B cell (primary cell): ENCODE data around the gene IL12B.
"Not testable (repeated sequence)": the region's sequence is repeated elsewhere in the genome, so short reads cannot be mapped to it uniquely, and the experiment has no call there.

Experiments used
- EZH2 ChIP-seq: IDR thresholded peaks from 2 replicates; pipeline ENCODE4 v1.6.1; 2012; ENCODE audit warnings: borderline replicate concordance, low read depth, mild to moderate bottlenecking, moderate library complexity, low read length; ENCODE audit not compliant: insufficient read depth, poor library complexity, severe bottlenecking
- TF ChIP-seq, protein P1 (sequence below): fragments of 200-600 bp; IDR thresholded peaks from one replicate; pipeline ENCODE4 v1.8.0; 2022; ENCODE audit warnings: antibody characterized with exemption, mild to moderate bottlenecking

DNA sequence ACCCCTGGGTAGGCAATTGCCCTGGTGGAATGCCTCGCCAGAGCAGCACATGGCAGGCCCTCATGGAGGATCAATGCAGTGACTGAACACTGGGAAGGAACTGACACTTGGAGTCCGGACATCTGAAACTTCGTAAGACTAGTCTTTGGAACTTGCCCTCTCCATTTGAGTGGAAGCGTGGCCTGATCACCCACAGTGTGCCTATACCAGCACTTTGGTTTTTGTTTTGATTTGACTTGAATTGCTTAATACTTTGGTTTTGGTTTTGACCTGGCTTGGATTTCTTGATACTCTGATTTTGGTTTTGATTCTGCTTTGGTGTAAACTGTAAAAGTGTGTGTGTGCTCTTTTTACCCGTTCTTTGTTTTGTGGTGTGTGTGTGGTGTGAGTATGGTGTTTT, 36.5 kb upstream of the IL12B start:
- TF ChIP-seq, protein P1, sequence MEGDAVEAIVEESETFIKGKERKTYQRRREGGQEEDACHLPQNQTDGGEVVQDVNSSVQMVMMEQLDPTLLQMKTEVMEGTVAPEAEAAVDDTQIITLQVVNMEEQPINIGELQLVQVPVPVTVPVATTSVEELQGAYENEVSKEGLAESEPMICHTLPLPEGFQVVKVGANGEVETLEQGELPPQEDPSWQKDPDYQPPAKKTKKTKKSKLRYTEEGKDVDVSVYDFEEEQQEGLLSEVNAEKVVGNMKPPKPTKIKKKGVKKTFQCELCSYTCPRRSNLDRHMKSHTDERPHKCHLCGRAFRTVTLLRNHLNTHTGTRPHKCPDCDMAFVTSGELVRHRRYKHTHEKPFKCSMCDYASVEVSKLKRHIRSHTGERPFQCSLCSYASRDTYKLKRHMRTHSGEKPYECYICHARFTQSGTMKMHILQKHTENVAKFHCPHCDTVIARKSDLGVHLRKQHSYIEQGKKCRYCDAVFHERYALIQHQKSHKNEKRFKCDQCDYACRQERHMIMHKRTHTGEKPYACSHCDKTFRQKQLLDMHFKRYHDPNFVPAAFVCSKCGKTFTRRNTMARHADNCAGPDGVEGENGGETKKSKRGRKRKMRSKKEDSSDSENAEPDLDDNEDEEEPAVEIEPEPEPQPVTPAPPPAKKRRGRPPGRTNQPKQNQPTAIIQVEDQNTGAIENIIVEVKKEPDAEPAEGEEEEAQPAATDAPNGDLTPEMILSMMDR: not testable (repeated sequence)
- TF ChIP-seq EZH2: not testable (repeated sequence)
